Sigmoid colon (tissue), 3 donors: ENCODE measurements around the gene POLN.

ENCODE experiments used
- CTCF ChIP-seq, 4 experiments: fragments of 450-650 bp in 3 of 4; fragments of 200-600 bp in 1 of 4; IDR thresholded peaks; one replicate each; pipeline ENCODE4 v1.5.1; 2016 to 2019; ENCODE audit warnings: antibody characterized with exemption in 4 of 4, mild to moderate bottlenecking in 3 of 4, moderate library complexity in 2 of 4
- POLR2A ChIP-seq, 2 donors: fragments of 450-650 bp; IDR thresholded peaks; one replicate each; pipeline ENCODE4 v1.6.1; 2016; ENCODE audit warnings: antibody characterized with exemption in 2 of 2, mild to moderate bottlenecking in 2 of 2, moderate library complexity in 2 of 2

- TF ChIP-seq CTCF (IDR thresholded peaks at IDR 0.05), result no peak
- no peak for TF ChIP-seq POLR2A (IDR thresholded peaks at IDR 0.05)
These were observed 49.2 kb upstream of the POLN start for GRCh38 chr4:2290974-2291704.
